H1 (cell line): ENCODE results near the gene AHSP. TPM values are rescaled to one million over a fixed set of nuclear protein-coding genes. Genes with fewer than 3 reads are reported as not detected.

Experiments
- EP300 ChIP-seq, 2 experiments: IDR thresholded peaks; 1 replicate in 1 of 2; 2 replicates in 1 of 2; pipeline ENCODE4 v1.6.1; 2011 to 2012; ENCODE audit warnings: low read depth in 2 of 2, low read length in 2 of 2, mild to moderate bottlenecking in 2 of 2, borderline replicate concordance in 1 of 2, inconsistent platforms in 1 of 2, moderate library complexity in 1 of 2
- HDAC6 ChIP-seq: IDR thresholded peaks from one replicate; pipeline ENCODE4 v1.7.1; 2012; ENCODE audit warnings: low read depth, mild to moderate bottlenecking, inconsistent platforms, low read length, moderate library complexity
- MAFK ChIP-seq: IDR thresholded peaks from 2 replicates; pipeline ENCODE4 v1.6.1; 2012; ENCODE audit warnings: low read depth, mild to moderate bottlenecking, improper control_type of control experiment, low read length
- PHF8 ChIP-seq: fragments of 200-600 bp; sonication (generic); conservative IDR thresholded peaks from 2 replicates; pipeline ENCODE4 v1.7.1; 2012; ENCODE audit warnings: low read depth, mild to moderate bottlenecking, inconsistent platforms, low read length, moderate library complexity
- POU5F1 ChIP-seq: IDR thresholded peaks from 2 replicates; pipeline ENCODE4 v1.6.1; 2011; ENCODE audit warnings: low read depth, mild to moderate bottlenecking, low read length, moderate library complexity
- SP1 ChIP-seq: IDR thresholded peaks from 2 replicates; pipeline ENCODE4 v1.6.1; 2011; ENCODE audit warnings: low read depth, low read length
- polyA plus RNA-seq, 7 experiments: library from polyadenylated mRNA; depleted of rRNA in 3 of 7; stranded (reverse) in 5 of 7; unstranded in 2 of 7; fragments of >200 nt in 5 of 7; fragments of 200-250 nt in 2 of 7; gene quantifications; 1 replicate in 5 of 7; 2 replicates in 1 of 7; 4 replicates in 1 of 7; pipeline versions ENCODE4 v1.2.1 to v1.2.3, GENCODE V29; 2011 to 2013; ENCODE audit warnings: missing spikeins in 2 of 7, mixed read lengths in 2 of 7
- total RNA-seq: library from RNA; stranded (reverse); fragmentation: NEBNext Ultra II Directional; extraction: Animal tissue kit (Norgen Biotek cat#: 25700); gene quantifications from 2 replicates; pipeline ENCODE4 v1.2.1, GENCODE V29; 2021
- TF ChIP-seq, protein P1 (sequence below): IDR thresholded peaks from 2 replicates; pipeline ENCODE4 v1.6.1; 2011; ENCODE audit warnings: low read depth, mild to moderate bottlenecking, low read length; ENCODE audit not compliant: insufficient read depth
- TF ChIP-seq, protein P2 (sequence below): IDR thresholded peaks from 2 replicates; pipeline ENCODE4 v1.6.1; 2012; ENCODE audit warnings: inconsistent platforms

The AHSP gene
- total and polyA plus RNA-seq, 2 of the 8 experiments (the other 6 are each of a cell fraction or from before 2014, with no cell fraction given) = 0.91 to 15.3 TPM

DNA sequence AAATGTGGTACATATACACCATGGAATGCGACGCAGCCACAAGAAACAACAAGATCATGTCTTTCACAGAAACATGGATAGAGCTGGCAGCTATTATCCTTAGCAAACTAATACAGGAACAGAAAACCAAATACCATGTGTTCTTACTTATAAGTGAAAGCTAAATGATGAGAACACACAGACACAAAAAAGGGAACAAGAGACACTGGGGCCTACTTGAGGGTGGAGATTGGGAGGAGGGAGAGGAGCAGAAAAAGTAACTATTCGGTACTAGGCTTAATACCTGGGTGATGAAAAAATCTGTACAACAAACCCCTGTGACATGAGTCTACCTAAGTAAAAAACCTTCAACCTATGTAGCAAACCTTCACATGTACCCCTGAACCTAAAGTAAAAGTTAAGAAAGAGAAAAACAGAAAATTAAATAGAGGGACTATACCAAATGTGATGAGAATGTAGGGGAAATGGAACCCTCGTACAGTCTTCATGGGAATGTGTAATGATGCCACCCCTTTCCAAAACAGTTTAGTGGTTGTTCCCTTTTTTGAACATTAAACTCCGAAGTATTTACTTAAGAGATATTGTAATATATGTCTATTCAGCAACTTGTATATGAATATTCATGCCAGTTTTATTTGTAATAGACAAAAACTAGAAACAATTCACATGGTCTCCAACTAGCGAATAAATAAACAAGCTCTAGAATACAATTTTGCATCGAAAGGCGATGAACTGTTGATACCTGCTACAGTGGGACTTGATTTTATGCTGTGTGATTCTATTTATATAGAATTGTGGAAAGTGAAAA, 33.9 kb downstream of the AHSP start (continued):
- TF ChIP-seq, protein P1, sequence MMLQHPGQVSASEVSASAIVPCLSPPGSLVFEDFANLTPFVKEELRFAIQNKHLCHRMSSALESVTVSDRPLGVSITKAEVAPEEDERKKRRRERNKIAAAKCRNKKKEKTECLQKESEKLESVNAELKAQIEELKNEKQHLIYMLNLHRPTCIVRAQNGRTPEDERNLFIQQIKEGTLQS = no peak
- TF ChIP-seq MAFK (no peak), PHF8 (no peak), POU5F1 (no peak), EP300 (IDR thresholded peaks at IDR 0.05; ENCODE audit: borderline replicate concordance in 1 of 2, low read depth in 2 of 2, low read length in 2 of 2) (no peak), SP1 (no peak), HDAC6 (no peak)
- TF ChIP-seq, protein P2, sequence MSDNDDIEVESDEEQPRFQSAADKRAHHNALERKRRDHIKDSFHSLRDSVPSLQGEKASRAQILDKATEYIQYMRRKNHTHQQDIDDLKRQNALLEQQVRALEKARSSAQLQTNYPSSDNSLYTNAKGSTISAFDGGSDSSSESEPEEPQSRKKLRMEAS = no peak
